Activated CD8-positive, alpha-beta memory T cell treated with anti-CD3 and anti-CD28 coated beads, Interleukin-2, amount 10 ng/mL, durations not matched to agents 7 days and 5 days (primary cell): ENCODE measurements around the gene KRT16. TPM values are rescaled to one million over a fixed set of nuclear protein-coding genes. Genes with fewer than 3 reads are reported as not detected.
"Not testable (repeated sequence)": the region's sequence is repeated elsewhere in the genome, so short reads cannot be mapped to it uniquely, and the experiment has no call there.

Source experiments
- ATAC-seq: fragments of 150-1000 bp; cut with Tn5 transposase; one replicate; pipeline ENCODE4 v1.10.0; 2021; ENCODE audit warnings: moderate library complexity
- CTCF ChIA-PET: fragments of 350-600 bp; sonication (Branson Sonifier 250); formaldehyde crosslinking; loops from one replicate; lab custom pipeline; 2021; ENCODE audit warnings: antibody characterized with exemption; lab: Charles Lee
- DNase-seq: peaks from one replicate; pipeline ENCODE4 v3.0.0-alpha.2; 2020
- H3K27ac Mint-ChIP-seq: one replicate; pipeline ENCODE4 v1.8.0; 2021; ENCODE audit warnings: mild to moderate bottlenecking, mixed read lengths
- H3K27me3 Mint-ChIP-seq: one replicate; pipeline ENCODE4 v1.8.0; 2021; ENCODE audit warnings: mixed read lengths
- H3K36me3 Mint-ChIP-seq: one replicate; pipeline ENCODE4 v1.8.0; 2021; ENCODE audit warnings: mild to moderate bottlenecking, mixed read lengths
- H3K4me1 Mint-ChIP-seq: one replicate; pipeline ENCODE4 v1.8.0; 2021; ENCODE audit warnings: mixed read lengths
- H3K4me3 Mint-ChIP-seq: one replicate; pipeline ENCODE4 v1.8.0; 2021; ENCODE audit warnings: mild to moderate bottlenecking, moderate library complexity, mixed read lengths
- H3K9me3 Mint-ChIP-seq: one replicate; pipeline ENCODE4 v1.8.0; 2022; ENCODE audit warnings: low read depth, mixed read lengths
- total RNA-seq, 2 experiments: library from RNA; stranded (reverse); gene quantifications; one replicate each; pipeline ENCODE4 v1.2.3, GENCODE V29; 2021

KRT16 gene
- total RNA-seq, 2 experiments from 2014 or later, result not detected

- Mint-ChIP-seq H3K9me3 (no peaks in the 10 kb centered on the region), H3K27me3 (no peaks in the 10 kb centered on the region), H3K36me3 (no peaks in the 10 kb centered on the region), H3K4me1 (no peaks in the 10 kb centered on the region), H3K27ac (no peak overlapping the region), H3K4me3 (no peak overlapping the region)
- CTCF ChIA-PET, result interaction anchor here (1.3 to 1.5 kb wide), 2 partner anchors 9 to 27 kb away, joined by 3 to 4 read pairs; no protein-coding TSS in a partner anchor
- no peak for DNase-seq
- ATAC-seq, result no peak
Observed at GRCh38 chr17:41620583-41621434, 8.2 kb upstream of the KRT16 start.

- ATAC-seq, result not testable (repeated sequence)
Observed at GRCh38 chr17:41619927-41620582, 7.5 kb upstream of the KRT16 start.

GRCh38 chr17:41619036-41619926 is 6.7 kb upstream of the KRT16 start:
- Mint-ChIP-seq H3K4me3 (no peak overlapping the region), H3K4me1 (no peaks in the 10 kb centered on the region), H3K9me3 (no peaks in the 10 kb centered on the region), H3K27me3 (no peaks in the 10 kb centered on the region), H3K36me3 (no peaks in the 10 kb centered on the region), H3K27ac (no peak overlapping the region)
- no peak for DNase-seq
- CTCF ChIA-PET, result no interaction called here
- no peak for ATAC-seq

More at GRCh38 chr17:41619927-41620582, 7.5 kb upstream of the KRT16 start:
- H3K4me3 Mint-ChIP-seq, DNase-seq, H3K4me1 Mint-ChIP-seq, H3K36me3 Mint-ChIP-seq, H3K27ac Mint-ChIP-seq, H3K27me3 Mint-ChIP-seq, H3K9me3 Mint-ChIP-seq: not testable (repeated sequence)
- CTCF ChIA-PET, result interaction anchor here (1.3 to 1.5 kb wide), 2 partner anchors 10 to 28 kb away, joined by 3 to 4 read pairs; no protein-coding TSS in a partner anchor

- Mint-ChIP-seq H3K27me3 (no peaks in the 10 kb centered on the region), H3K9me3 (no peaks in the 10 kb centered on the region), H3K4me3 (no peak overlapping the region), H3K36me3 (no peaks in the 10 kb centered on the region), H3K4me1 (no peaks in the 10 kb centered on the region), H3K27ac (no peak overlapping the region)
- ATAC-seq (no peak), DNase-seq (no peak)
- CTCF ChIA-PET, result no interaction called here
Observed at GRCh38 chr17:41618341-41619035, 5.9 kb upstream of the KRT16 start.

DNA sequence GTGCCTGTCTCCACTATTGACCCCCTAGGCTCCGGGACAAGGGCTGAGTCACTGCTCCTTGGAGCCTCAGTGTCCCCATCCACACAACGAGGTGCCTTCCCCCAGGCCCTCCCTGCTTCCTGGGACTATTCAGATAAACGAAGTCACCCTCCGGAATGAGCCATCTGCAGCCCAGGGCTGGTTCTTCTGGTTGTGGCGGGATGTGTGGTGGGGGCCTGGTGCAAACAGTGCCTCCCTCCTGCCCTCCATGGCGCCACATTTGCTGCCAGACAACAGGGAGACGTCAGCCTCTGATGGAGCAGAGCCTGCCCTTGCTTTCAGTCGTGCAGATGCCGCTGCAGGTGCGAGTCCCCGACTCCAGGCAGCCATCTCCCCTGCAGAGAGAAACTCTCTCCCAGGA is 5.1 kb upstream of the KRT16 start:
- Mint-ChIP-seq H3K36me3 (no peaks in the 10 kb centered on the region), H3K27me3 (no peaks in the 10 kb centered on the region), H3K27ac (no peak overlapping the region), H3K4me3 (no peak overlapping the region), H3K9me3 (no peaks in the 10 kb centered on the region), H3K4me1 (no peaks in the 10 kb centered on the region)
- CTCF ChIA-PET, result no interaction called here
- DNase-seq (no peak), ATAC-seq (no peak)

- no peaks in the 10 kb centered on the region for H3K36me3 Mint-ChIP-seq
- H3K27me3 Mint-ChIP-seq, result no peaks in the 10 kb centered on the region
- no peak overlapping the region for H3K27ac Mint-ChIP-seq
- CTCF ChIA-PET, result no interaction called here
- ATAC-seq, result no peak
- no peak overlapping the region for H3K4me3 Mint-ChIP-seq
- no peaks in the 10 kb centered on the region for H3K4me1 Mint-ChIP-seq
- no peak for DNase-seq
- H3K9me3 Mint-ChIP-seq, result no peaks in the 10 kb centered on the region
Observed at GRCh38 chr17:41617136-41617535, 4.6 kb upstream of the KRT16 start.

GRCh38 chr17:41616486-41616885 is 3.9 kb upstream of the KRT16 start:
- not testable (repeated sequence) for H3K36me3 Mint-ChIP-seq, H3K9me3 Mint-ChIP-seq, H3K27ac Mint-ChIP-seq, DNase-seq, H3K4me1 Mint-ChIP-seq, ATAC-seq, H3K27me3 Mint-ChIP-seq, H3K4me3 Mint-ChIP-seq
- CTCF ChIA-PET, result interaction anchor here (0.7 kb wide), 1 partner anchor 32 kb away, joined by 3 read pairs; no protein-coding TSS in a partner anchor

DNA sequence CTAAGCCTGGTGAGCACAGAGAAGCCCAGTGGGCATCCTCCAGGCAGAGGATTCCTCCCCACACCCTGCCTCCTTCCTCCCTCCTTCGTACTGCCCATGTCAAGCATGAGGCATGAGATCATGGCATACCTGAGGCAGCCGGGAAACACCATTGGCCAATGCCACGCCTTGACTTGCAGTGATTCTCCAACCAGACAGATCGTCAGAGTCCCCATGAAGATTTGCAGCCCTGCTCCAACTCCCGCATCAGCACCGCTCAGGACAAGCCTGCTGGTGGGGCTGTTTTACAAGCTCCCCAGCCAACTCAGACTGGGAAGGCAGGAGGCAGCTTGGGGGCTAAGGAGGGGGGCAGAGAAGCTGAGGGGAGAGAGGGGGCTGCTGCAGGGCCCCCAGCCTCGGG is 2.9 kb upstream of the KRT16 start:
- no peak overlapping the region for H3K4me3 Mint-ChIP-seq
- DNase-seq (no peak), ATAC-seq (no peak)
- H3K36me3 Mint-ChIP-seq, result no peaks in the 10 kb centered on the region
- H3K27ac Mint-ChIP-seq, result no peak overlapping the region
- H3K9me3 Mint-ChIP-seq, result no peaks in the 10 kb centered on the region
- CTCF ChIA-PET, result no interaction called here
- H3K27me3 Mint-ChIP-seq, result no peaks in the 10 kb centered on the region
- H3K4me1 Mint-ChIP-seq, result no peaks in the 10 kb centered on the region

GRCh38 chr17:41614767-41615166 is 2.2 kb upstream of the KRT16 start:
- CTCF ChIA-PET, ATAC-seq, H3K36me3 Mint-ChIP-seq, H3K27ac Mint-ChIP-seq, H3K4me3 Mint-ChIP-seq, H3K9me3 Mint-ChIP-seq, DNase-seq, H3K4me1 Mint-ChIP-seq, H3K27me3 Mint-ChIP-seq: not testable (repeated sequence)

DNA sequence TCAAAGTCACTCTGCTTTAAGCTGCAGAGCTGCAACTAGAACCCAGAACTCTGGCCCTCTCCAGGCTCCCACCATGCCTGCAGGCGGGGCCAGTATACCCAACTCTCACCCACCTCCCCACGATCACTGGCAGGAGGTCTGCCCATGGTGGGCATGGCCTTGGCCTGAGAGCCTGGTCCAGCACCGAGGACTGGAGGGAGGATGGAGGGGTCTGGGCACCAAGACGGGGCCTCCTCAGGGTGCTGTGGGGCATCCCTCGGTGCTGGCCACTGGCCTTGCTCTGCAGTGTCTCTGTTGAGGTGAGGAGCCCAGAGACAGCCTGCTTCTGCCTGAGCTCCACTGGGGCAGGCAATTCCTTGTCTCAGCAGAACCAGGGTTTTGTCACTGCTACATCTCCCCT is 1.5 kb upstream of the KRT16 start:
- Mint-ChIP-seq H3K4me3 (no peak overlapping the region), H3K9me3 (no peaks in the 10 kb centered on the region), H3K36me3 (no peaks in the 10 kb centered on the region), H3K27me3 (peaks cover 5% of the 10 kb centered on the region), H3K4me1 (no peaks in the 10 kb centered on the region), H3K27ac (no peak overlapping the region)
- DNase-seq, result no peak
- CTCF ChIA-PET, result no interaction called here
- ATAC-seq, result no peak

- no peak for DNase-seq
- CTCF ChIA-PET, result no interaction called here
- Mint-ChIP-seq H3K27me3 (peaks cover 9% of the 10 kb centered on the region), H3K27ac (no peak overlapping the region), H3K9me3 (no peaks in the 10 kb centered on the region), H3K4me1 (no peaks in the 10 kb centered on the region), H3K4me3 (no peak overlapping the region), H3K36me3 (no peaks in the 10 kb centered on the region)
- no peak for ATAC-seq
Observed at GRCh38 chr17:41613277-41614082, 913 bp upstream of the KRT16 start.

DNA sequence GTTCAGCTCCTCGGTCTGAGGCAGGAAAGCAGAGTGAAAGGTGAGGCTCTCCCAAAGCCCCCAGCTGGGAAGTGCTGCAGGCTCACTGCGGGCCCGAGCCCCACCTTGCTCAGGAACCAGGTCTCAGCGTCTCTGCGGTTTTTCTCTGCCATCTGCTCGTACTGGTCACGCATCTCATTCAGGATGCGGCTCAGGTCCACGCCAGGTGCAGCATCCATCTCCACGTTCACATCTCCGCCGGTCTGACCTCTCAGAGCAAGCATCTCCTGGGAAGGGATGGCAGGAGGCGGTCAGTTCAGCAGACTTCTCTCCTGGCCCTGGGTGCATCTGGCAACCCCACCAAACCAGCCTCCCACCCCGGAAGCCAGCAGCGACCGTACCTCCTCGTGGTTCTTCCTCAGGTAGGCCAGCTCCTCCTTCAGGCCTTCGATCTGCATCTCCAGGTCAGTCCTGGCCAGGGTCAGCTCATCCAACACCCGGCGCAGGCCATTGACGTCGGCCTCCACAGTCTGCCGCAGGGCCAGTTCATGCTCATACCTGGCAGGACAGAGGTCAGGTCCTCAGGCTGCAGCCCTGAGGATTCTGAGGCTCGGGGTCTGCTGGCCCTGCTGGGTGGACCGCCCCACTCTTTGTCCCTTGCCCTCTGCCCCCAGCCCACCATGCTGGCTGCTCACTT is 1.5 kb downstream of the KRT16 start:
- Mint-ChIP-seq H3K27me3 (peaks cover 17% of the 10 kb centered on the region), H3K9me3 (peaks cover 11% of the 10 kb centered on the region), H3K4me1 (no peaks in the 10 kb centered on the region), H3K27ac (no peak overlapping the region), H3K36me3 (peaks cover 9% of the 10 kb centered on the region), H3K4me3 (no peak overlapping the region)
- DNase-seq, result no peak
- no peak for ATAC-seq
- CTCF ChIA-PET, result interaction anchor here (1.2 kb wide), 1 partner anchor 37 kb away, joined by 3 read pairs; no protein-coding TSS in a partner anchor
